ENCODE data around the gene CCDC78. TPM values are rescaled to one million over a fixed set of nuclear protein-coding genes. Genes with fewer than 3 reads are reported as not detected.
A peak's percentile ranks its signal among the peaks of the same experiment; 100 is the strongest.

CCDC78 gene
- total RNA-seq, 1 experiment from 2014 or later, result 3.5 TPM

GRCh38 chr16:722835-723633, 3.2 kb downstream of the CCDC78 start:
- Mint-ChIP-seq H3K4me3 (ENCODE audit: unreplicated experiment) (peak overlapping the region; percentile 24), H3K27me3 (ENCODE audit: insufficient read depth, unreplicated experiment) (no peaks in the 10 kb centered on the region), H3K9me3 (ENCODE audit: unreplicated experiment) (no peaks in the 10 kb centered on the region), H3K27ac (ENCODE audit: unreplicated experiment) (no peak overlapping the region), H3K36me3 (ENCODE audit: insufficient read depth, unreplicated experiment) (peaks cover 6% of the 10 kb centered on the region), H3K4me1 (ENCODE audit: low read depth, unreplicated experiment) (no peaks in the 10 kb centered on the region)
- H3K27me3 ChIP-seq (replicated peaks; ENCODE audit: control insufficient read depth, insufficient read depth, low read length), result no peaks in the 10 kb centered on the region
- H3K36me3 ChIP-seq (ENCODE audit: control insufficient read depth, insufficient read depth, low read length), result no peaks in the 10 kb centered on the region
- ChIA-PET CTCF (no interaction called here), POLR2A (no interaction called here)
- H3K9me3 ChIP-seq, result no peaks in the 10 kb centered on the region
- no peak for DNase-seq
- intact Hi-C loops (cut with micrococcal nuclease; ENCODE audit: unreplicated experiment), result no loop called here
- peaks cover 25% of the 10 kb centered on the region for H3K4me1 ChIP-seq
- TF ChIP-seq CTCF (IDR thresholded peaks at IDR 0.05; ENCODE audit: insufficient read depth in 1 of 2, low read depth in 1 of 2, low read length in 1 of 2, severe bottlenecking in 1 of 2, unreplicated experiment in 1 of 2), result no peak
- no peak overlapping the region for H3K4me3 ChIP-seq (ENCODE audit: low read depth, low read length)
- BruUV-seq (replicated peaks), result no TSS peak

- TSS peak; percentile 43 for BruUV-seq (replicated peaks)
- no peaks in the 10 kb centered on the region for H3K9me3 Mint-ChIP-seq (ENCODE audit: unreplicated experiment)
- Histone ChIP-seq H3K9me3 (no peaks in the 10 kb centered on the region), H3K36me3 (ENCODE audit: control insufficient read depth, insufficient read depth, low read length) (no peaks in the 10 kb centered on the region), H3K4me3 (ENCODE audit: low read depth, low read length) (peak overlapping the region; percentile 86), H3K4me1 (peaks cover 25% of the 10 kb centered on the region), H3K27me3 (replicated peaks; ENCODE audit: control insufficient read depth, insufficient read depth, low read length) (no peaks in the 10 kb centered on the region)
- ChIA-PET CTCF (interaction anchor here (0.6 to 1.7 kb wide), 2 partner anchors 9 to 66 kb away, joined by 4 to 13 read pairs; partner anchors contain the start of genes CHTF18 and RPUSD1), POLR2A (interaction anchor here (0.6 to 2.4 kb wide), 10 partner anchors 10 to 66 kb away, joined by 3 to 12 read pairs (median 4); partner anchors contain the start of genes CHTF18, CIAO3, FBXL16 and RHBDL1)
- H3K4me1 Mint-ChIP-seq (ENCODE audit: low read depth, unreplicated experiment), result no peaks in the 10 kb centered on the region
- peak overlapping the region; percentile 16 for H3K4me3 Mint-ChIP-seq (ENCODE audit: unreplicated experiment)
- peaks cover 6% of the 10 kb centered on the region for H3K36me3 Mint-ChIP-seq (ENCODE audit: insufficient read depth, unreplicated experiment)
- no peak overlapping the region for H3K27ac Mint-ChIP-seq (ENCODE audit: unreplicated experiment)
- intact Hi-C loops (cut with micrococcal nuclease; ENCODE audit: unreplicated experiment), result no loop called here
- TF ChIP-seq CTCF (IDR thresholded peaks at IDR 0.05; ENCODE audit: insufficient read depth in 1 of 2, low read depth in 1 of 2, low read length in 1 of 2, severe bottlenecking in 1 of 2, unreplicated experiment in 1 of 2), result no peak
- H3K27me3 Mint-ChIP-seq (ENCODE audit: insufficient read depth, unreplicated experiment), result no peaks in the 10 kb centered on the region
- no peak for DNase-seq
Observed at GRCh38 chr16:721765-722540, 4.3 kb downstream of the CCDC78 start.

All from Caco-2 (cell line).